BJ (cell line): ENCODE results near the gene MAPKAPK3. TPM values are rescaled to one million over a fixed set of nuclear protein-coding genes. Genes with fewer than 3 reads are reported as not detected.

Source experiments
- CTCF ChIA-PET: fragments of 350-600 bp; formaldehyde crosslinking; extraction: SDS; loops from one replicate; lab custom pipeline; 2021; ENCODE audit warnings: antibody characterized with exemption, inconsistent platforms; lab: Yijun Ruan, JAX
- POLR2A ChIA-PET: fragments of 300-600 bp; sonication (Branson Sonifier 250); formaldehyde crosslinking; extraction: SDS; loops from one replicate; lab custom pipeline; 2021; ENCODE audit warnings: antibody characterized with exemption; lab: Charles Lee
- DNase-seq: peaks from one replicate; pipeline ENCODE4 v3.0.0-alpha.2; 2011; ENCODE audit warnings: low read depth
- H3K27me3 ChIP-seq: 2 replicates; pipeline ENCODE4 v1.6.0; 2011; ENCODE audit warnings: low read length; ENCODE audit not compliant: control insufficient read depth, insufficient read depth
- H3K36me3 ChIP-seq: 2 replicates; pipeline ENCODE4 v1.5.1; 2011; ENCODE audit warnings: low read length; ENCODE audit not compliant: control insufficient read depth, insufficient read depth
- H3K4me3 ChIP-seq: 2 replicates; pipeline ENCODE4 v1.5.1; 2011; ENCODE audit warnings: low read depth, mild to moderate bottlenecking, control low read depth, low read length
- polyA plus RNA-seq: library from polyadenylated mRNA; depleted of rRNA; stranded (reverse); fragments of >200 nt; gene quantifications from 2 replicates; pipeline ENCODE4 v1.2.3, GENCODE V29; 2011; rRNA removed
- small RNA-seq: library from RNA; depleted of rRNA; stranded (forward); fragments of <200 nt; gene quantifications from one replicate; pipeline ENCODE3, GENCODE V24; 2012; ENCODE audit warnings: low replicate concordance, low read depth; ENCODE audit not compliant: insufficient read length
- TF ChIP-seq, protein P1 (sequence below): IDR thresholded peaks from 2 replicates; pipeline ENCODE4 v1.5.1; 2011; ENCODE audit warnings: low read depth, mild to moderate bottlenecking, control low read depth, inconsistent platforms, low read length, moderate library complexity; ENCODE audit not compliant: insufficient read depth

MAPKAPK3 gene
- polyA plus RNA-seq, 1 experiment: 53.5 TPM

DNA sequence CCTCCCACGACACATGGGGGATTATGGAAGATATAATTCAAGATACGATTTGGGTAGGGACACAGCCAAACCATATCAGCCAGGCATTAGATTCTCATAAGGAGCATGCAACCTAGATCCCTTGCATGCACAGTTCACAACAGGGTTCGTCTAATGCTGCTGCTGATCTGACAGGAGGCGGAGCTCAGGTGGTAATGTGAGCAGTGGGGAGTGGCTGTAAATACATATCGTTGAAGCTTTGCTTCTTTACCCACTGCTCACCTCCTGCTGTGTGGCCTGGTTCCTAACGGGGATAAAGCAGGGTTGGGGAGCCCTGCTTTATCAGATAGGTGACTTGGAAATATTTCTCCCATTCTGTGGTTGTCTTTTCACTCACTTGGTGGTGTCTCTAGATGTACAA is 72.6 kb downstream of the MAPKAPK3 start:
- CTCF ChIA-PET: no interaction called here
- TF ChIP-seq, protein P1, sequence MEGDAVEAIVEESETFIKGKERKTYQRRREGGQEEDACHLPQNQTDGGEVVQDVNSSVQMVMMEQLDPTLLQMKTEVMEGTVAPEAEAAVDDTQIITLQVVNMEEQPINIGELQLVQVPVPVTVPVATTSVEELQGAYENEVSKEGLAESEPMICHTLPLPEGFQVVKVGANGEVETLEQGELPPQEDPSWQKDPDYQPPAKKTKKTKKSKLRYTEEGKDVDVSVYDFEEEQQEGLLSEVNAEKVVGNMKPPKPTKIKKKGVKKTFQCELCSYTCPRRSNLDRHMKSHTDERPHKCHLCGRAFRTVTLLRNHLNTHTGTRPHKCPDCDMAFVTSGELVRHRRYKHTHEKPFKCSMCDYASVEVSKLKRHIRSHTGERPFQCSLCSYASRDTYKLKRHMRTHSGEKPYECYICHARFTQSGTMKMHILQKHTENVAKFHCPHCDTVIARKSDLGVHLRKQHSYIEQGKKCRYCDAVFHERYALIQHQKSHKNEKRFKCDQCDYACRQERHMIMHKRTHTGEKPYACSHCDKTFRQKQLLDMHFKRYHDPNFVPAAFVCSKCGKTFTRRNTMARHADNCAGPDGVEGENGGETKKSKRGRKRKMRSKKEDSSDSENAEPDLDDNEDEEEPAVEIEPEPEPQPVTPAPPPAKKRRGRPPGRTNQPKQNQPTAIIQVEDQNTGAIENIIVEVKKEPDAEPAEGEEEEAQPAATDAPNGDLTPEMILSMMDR: no peak
- H3K36me3 ChIP-seq: no peaks in the 10 kb centered on the region
- POLR2A ChIA-PET: no interaction called here
- no peaks in the 10 kb centered on the region for H3K27me3 ChIP-seq
- H3K4me3 ChIP-seq: no peak overlapping the region
- no peak for DNase-seq

DNA sequence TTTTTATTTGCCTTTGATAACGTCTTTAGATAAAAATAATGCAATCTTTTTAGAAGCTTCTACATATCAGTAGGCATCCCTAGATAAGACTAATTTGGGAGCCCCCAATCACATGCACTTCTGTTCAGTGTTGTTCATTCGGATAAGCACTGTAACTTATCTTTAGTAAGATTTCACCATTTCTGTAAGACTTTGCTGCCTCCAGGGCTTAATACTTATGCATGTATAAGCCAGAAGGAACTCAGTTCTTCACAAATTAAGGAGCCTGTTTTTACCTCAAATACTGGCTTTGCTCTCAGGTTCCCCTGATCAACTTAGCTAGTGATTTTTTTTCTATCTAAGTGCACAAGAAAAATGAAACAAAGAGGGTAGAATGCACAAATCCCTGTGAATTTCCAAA is 78.1 kb downstream of the MAPKAPK3 start:
- ChIA-PET POLR2A (no interaction called here), CTCF (no interaction called here)
- H3K4me3 ChIP-seq: no peak overlapping the region
- TF ChIP-seq, protein P1: no peak
- no peaks in the 10 kb centered on the region for H3K27me3 ChIP-seq
- DNase-seq: no peak
- no peaks in the 10 kb centered on the region for H3K36me3 ChIP-seq

DNA sequence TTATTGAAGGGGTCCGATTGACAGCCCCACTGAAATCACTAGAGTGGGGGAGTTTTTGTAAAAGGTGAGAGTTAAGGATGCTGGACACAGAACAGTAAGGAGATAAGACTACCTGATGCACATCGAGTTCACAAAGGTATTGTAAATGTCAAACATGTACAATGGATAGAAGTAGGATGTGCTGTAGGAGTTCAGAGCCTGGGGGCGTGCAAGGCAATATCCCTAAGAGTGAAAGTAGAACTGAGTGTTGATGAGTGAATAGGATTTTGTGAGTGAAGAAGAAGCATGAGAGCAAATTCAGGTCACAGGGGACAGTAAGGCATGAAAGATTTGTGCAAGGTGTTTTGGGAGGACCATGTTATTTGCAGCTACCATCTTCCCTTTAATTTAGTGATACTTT is 79.3 kb downstream of the MAPKAPK3 start:
- Histone ChIP-seq H3K27me3 (no peaks in the 10 kb centered on the region), H3K36me3 (no peaks in the 10 kb centered on the region), H3K4me3 (no peak overlapping the region)
- CTCF ChIA-PET: no interaction called here
- TF ChIP-seq, protein P1: no peak
- DNase-seq: no peak
- POLR2A ChIA-PET: no interaction called here

DNA sequence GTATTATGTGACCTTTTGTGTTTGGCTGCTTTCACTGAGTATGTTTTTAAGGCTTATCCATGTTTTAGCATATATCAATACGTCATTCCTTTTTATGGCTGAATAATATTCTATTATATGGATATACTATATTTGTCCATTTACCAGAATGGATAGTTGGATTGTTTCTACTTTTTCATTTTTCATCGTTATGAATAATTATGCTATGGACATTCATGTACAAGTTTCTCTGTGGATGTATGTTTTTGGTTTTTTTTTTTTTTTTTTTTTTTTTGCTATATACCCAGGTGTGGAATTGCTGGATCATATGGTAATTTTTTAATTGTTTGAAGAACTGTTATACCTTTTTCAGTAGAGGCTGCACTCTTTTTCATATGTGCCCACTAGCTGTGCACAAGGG is 81.3 kb downstream of the MAPKAPK3 start:
- H3K4me3 ChIP-seq: no peak overlapping the region
- no peak for DNase-seq
- H3K36me3 ChIP-seq: no peaks in the 10 kb centered on the region
- TF ChIP-seq, protein P1: no peak
- ChIA-PET CTCF (no interaction called here), POLR2A (no interaction called here)
- no peaks in the 10 kb centered on the region for H3K27me3 ChIP-seq

Small RNA genes within 50 kb of the gene (small RNA-seq; reads per million reads assigned to genes)
- not detected for gene MIR4787
- gene PPIAP69: not detected

Other genes with a start within 250 kb of the MAPKAPK3 start
- 0.04 and 0.11 TPM in 2 replicates for gene CACNA2D2, start 113.5 kb upstream of the MAPKAPK3 start, polyA plus RNA-seq
- 16.8 and 30.4 TPM in 2 replicates for gene C3orf18, start 49.4 kb upstream of the MAPKAPK3 start, polyA plus RNA-seq
- gene HEMK1, start 47.6 kb upstream of the MAPKAPK3 start, polyA plus RNA-seq: 14.4 and 21.3 TPM in 2 replicates
- 1.1 and 2.6 TPM in 2 replicates for gene CISH, start 5.4 kb upstream of the MAPKAPK3 start, polyA plus RNA-seq
- gene DOCK3, start 57.8 kb downstream of the MAPKAPK3 start, polyA plus RNA-seq: 0.09 and 0.11 TPM in 2 replicates